ENCODE data around the gene TAS1R1.
"Not testable (repeated sequence)": the region's sequence is repeated elsewhere in the genome, so short reads cannot be mapped to it uniquely, and the experiment has no call there.

TAS1R1 gene

GRCh38 chr1:6519491-6519934 lies 35.6 kb upstream of the TAS1R1 start:
- Histone ChIP-seq H3K4me3 (no peak overlapping the region), H3K27ac (peak overlapping the region in 6 of 21 experiments; percentile 22 to 68 (median 38))

- H3K27ac ChIP-seq, result peak overlapping the region in 7 of 21 experiments; percentile 9 to 68 (median 25)
- no peak overlapping the region for H3K4me3 ChIP-seq
Measured at GRCh38 chr1:6519935-6520671, 35.0 kb upstream of the TAS1R1 start.

DNA sequence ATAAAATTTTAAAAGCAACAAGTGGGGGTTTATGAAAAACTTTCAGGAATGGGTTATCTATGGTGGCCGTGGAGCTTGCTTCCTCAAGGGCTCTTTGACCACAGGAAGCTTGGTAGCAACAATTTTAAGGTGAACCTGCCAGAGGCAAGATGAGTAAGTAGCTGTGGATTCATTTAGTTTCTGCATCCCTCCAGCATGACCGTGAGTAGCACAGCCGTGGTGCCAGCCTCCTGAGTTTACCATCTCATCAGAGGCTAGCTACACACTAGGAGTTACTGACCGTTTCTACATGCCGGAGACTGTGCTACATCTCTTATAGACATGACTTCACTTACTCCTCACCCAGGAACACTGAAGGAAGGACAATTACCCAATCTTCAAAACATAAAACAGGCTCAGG lies 33.6 kb upstream of the TAS1R1 start:
- Histone ChIP-seq H3K27ac (no peak overlapping the region), H3K4me3 (no peak overlapping the region)

DNA sequence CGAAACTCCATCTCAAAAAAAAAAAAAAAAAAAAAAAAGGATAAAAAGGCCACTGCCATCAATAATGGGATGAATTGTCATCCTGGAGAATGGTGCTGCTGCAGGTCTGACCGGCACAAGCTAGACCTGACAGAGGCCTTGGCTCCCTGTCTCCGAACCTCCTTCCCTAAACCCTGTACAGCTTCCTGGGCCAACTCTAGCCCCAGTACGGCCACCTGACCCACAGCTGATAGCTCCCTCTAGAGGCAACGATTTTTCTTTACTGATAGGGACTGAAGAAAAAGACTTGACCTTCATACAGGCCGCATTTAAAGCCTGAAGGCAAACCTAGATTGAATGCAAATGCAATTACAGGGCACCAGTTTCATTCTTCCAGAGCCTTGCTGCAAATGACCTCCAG lies 31.5 kb upstream of the TAS1R1 start:
- H3K27ac ChIP-seq, result no peak overlapping the region

DNA sequence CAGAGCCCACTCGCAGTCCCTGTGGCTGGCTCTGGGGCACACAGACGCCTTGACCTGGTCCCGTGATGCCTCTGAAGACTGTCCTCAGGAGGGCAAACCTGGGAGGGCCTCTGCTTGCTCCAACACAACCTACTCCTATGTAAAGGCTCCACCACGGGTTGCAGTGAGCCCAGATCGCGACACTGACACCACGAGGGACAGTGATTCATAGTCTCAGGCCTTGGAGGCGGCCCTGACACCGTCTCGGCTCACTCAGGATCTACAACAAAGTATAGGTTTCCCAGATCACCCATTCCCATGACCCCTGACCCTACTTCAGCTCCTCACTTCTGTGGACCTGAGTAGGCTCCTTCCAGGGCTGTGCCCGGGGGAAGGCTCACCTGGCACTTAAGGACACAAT lies 28.8 kb upstream of the TAS1R1 start:
- Histone ChIP-seq H3K27ac (no peak overlapping the region), H3K4me3 (no peak overlapping the region)

More for the DNA sequence above, 31.5 kb upstream of the TAS1R1 start:
- H3K4me3 ChIP-seq, result no peak overlapping the region

DNA sequence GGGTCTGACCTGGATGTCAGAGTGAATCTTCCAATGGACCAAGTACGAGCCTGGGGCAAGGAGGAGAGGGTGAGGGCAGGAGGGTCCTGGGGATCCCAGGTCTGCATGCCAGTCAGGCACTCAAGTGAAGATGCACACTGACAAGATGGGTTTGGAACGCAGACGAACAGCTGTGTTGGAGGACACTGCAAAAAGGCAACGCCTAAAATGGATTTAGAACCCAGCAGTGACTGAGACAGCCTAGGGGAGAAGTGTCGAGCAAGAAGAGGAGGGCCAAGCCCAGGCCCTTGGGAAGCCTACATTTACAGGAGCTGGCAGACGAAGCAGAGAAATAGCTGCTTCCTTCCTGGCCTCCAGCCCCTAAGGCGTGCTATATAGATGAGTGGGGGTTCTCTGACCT lies 26.6 kb upstream of the TAS1R1 start:
- H3K27ac ChIP-seq, result no peak overlapping the region
- H3K4me3 ChIP-seq, result no peak overlapping the region

- Histone ChIP-seq H3K4me3 (no peak overlapping the region), H3K27ac (no peak overlapping the region)
Measured at GRCh38 chr1:6530504-6531160, 24.5 kb upstream of the TAS1R1 start.

DNA sequence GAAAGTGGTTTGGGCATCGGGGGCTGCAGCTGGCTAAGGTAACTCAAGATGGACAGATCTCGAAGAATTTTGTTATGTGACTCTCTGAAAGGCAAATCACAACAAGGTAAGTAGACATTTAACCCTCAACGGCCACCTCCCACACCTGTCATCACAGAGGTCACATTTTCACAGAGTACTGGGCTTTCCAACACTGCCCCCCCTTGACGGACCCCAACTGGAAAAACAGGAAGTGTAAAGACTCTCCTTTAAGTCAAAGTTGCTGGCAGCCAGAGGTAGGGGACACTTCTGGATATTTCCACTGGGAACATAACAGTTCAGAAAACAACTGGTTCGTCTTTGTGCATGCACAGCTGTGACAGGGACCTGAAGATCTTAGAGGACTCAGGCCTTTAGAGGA lies 23.1 kb upstream of the TAS1R1 start:
- no peak overlapping the region for H3K27ac ChIP-seq

DNA sequence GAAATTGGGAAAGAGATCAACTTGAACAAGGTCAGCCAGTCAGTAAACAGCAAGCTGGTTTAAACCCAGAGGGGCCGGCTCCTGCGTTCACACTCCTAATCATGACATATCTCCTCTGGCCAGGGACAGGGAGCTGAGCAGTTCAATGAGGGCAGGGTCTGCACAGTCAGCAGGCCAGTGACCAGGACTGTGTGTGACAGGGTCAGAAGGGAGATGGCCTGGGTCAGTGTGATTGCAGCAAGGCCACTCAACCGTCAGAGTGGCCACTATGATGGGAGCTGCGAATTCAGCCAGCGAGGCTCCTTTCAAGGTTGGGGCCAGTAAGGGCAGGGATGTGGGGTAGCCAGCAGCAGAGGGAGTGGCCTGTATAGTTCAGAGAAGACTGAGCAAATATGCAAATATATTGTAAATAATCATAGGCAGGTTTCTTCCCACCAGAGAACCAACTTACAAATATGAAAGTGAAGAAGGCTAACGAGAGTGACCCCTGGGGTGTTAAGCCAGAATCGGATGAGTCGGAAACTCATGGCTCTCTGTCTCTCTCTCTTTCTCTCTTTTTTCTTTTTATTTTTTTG lies 20.8 kb upstream of the TAS1R1 start:
- Histone ChIP-seq H3K27ac (no peak overlapping the region), H3K4me3 (no peak overlapping the region)

More for the DNA sequence above, 23.1 kb upstream of the TAS1R1 start:
- no peak overlapping the region for H3K4me3 ChIP-seq

DNA sequence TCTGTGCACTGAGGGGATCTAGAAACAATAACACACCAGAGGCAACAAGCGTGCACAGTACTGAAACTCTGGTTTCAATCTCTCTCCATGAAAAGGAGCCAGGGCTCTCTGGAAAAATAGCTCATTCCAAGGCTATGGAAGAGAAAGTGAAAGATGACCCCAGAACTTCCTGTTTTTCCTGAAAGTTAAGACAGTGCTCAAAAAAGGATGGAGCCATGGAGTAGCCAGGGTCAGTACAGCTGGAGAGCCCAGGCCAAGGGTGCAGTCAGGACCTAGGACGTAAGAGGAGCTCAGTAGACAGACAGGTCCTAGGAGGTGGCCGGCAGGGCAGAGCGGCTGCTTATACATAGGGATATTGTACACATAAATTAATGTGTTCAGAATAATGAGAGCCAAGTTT lies 19.9 kb upstream of the TAS1R1 start:
- Histone ChIP-seq H3K27ac (no peak overlapping the region), H3K4me3 (no peak overlapping the region)

GRCh38 chr1:6536291-6536690 lies 18.8 kb upstream of the TAS1R1 start:
- H3K4me3 ChIP-seq, result no peak overlapping the region
- H3K27ac ChIP-seq, result no peak overlapping the region

DNA sequence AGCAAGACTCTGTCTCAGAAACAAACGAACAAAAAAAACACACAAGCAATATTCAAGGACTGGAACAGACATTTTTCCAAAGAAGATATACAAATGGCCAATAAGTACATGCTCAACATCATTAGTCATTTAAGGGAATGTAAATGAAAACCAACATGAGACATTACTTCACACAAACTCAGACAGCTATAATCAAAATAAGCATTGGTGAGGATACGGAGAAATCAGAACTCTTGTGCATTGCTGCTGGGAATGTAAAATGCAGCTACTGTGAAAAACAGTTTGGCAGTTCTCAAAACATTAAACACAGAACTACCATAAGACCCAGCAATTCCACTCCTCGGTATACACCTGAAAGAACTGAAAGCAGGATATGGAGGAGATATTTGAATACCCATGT lies 16.2 kb upstream of the TAS1R1 start:
- H3K27ac ChIP-seq, result peak overlapping the region in 2 of 21 experiments; percentile 33 to 39

GRCh38 chr1:6544831-6545230 lies 10.3 kb upstream of the TAS1R1 start:
- peak overlapping the region in 13 of 21 experiments; percentile 3 to 84 (median 56) for H3K27ac ChIP-seq

More for the DNA sequence above, 16.2 kb upstream of the TAS1R1 start:
- no peak overlapping the region for H3K4me3 ChIP-seq

GRCh38 chr1:6545276-6546112 lies 9.6 kb upstream of the TAS1R1 start:
- H3K4me3 ChIP-seq, result no peak overlapping the region
- peak overlapping the region in 16 of 21 experiments; percentile 0 to 84 (median 51) for H3K27ac ChIP-seq

More at GRCh38 chr1:6544831-6545230, 10.3 kb upstream of the TAS1R1 start:
- H3K4me3 ChIP-seq, result no peak overlapping the region

DNA sequence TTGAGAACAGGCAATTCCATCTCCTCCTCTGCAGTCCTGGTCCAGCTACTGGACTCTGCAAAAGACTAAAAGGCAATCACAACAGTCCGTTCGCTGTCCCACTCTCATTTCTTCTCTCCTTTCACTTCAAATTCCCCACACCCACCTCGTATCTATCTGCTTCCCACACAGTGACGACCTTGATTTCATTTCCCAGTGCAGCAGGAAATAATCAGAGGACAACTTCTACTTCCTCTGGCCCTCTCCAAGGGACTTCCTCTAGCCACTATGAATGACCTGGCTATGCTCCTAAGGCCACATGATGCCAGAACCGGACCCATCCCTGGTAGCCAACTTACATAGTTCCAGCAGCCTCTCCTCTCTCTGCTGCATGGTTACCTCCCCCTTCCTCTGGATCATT lies 8.8 kb upstream of the TAS1R1 start:
- H3K27ac ChIP-seq, result peak overlapping the region in 12 of 21 experiments; percentile 0 to 84 (median 42)
- H3K4me3 ChIP-seq, result no peak overlapping the region

DNA sequence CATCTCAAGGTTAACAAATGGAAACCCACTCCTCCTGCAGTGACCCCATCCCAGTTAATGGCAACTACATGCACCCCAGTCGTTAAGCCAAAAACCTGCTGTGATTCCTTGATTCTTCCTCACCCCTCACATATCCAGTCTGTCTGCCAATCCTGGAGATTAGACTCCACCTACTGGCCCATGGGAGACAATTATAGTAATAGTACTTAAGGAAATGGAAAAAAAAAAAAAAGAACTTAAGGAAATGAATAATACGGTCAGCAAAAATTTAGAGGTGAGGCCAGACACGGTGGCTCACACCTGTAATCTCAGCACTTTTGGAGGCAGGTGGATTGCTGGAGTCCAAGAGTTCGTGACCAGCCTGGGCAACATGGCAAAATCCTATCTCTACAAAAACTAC lies 7.8 kb upstream of the TAS1R1 start:
- peak overlapping the region in 1 of 21 experiments; percentile 84 for H3K27ac ChIP-seq

DNA sequence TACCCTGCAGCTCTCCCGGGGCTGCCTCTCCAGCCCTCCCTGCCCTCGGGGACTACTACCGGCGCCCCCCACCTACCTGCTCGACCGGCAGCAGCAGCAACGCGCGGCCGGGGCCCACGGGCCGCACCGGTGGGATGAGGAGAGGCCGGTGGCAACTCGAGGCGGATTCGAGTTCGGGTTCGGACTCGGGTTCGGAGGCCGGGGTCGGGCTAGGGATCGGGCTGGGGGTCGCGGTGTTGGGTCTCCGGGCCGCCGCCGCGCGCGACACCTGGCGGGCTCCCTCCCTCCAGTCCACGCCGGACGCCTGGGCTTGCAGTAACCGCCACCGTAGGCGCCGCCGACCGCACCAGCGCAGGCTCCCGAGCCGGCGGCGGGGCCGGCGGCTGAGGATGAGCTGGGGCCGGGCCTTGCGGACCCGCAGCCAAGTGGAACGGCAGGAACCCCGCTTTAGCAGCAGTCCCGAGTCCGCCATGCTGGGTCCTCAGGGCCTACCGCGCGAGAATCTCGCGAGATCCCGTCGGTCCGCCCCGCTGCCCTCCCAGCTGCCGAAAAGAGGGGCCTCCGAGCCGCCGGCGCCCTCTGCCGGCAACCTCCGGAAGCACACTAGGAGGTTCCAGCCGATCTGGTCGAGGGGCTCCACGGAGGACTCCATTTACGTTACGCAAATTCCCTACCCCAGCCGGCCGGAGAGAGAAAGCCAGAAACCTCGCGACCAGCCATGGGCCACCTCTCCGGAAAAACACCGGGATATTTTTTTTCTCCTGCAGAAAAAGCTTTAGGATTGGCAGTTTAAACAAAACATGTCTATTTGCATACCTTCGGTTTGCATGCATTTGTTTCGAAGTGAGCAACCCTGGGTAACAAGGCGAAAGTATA lies 838 bp upstream of the TAS1R1 start, which contains the start of gene NOL9:
NOL9 (minus strand) TSS at position 483 of the 876 bp plus-strand sequence; CDS start at position 472, 11 bp downstream.
- Histone ChIP-seq H3K4me3 (peak within 1 kb of the TSS; percentile 93 to 100 (median 98)), H3K27ac (peak within 1 kb of the TSS; percentile 40 to 96 (median 92))

More for the DNA sequence above, 7.8 kb upstream of the TAS1R1 start:
- H3K4me3 ChIP-seq, result no peak overlapping the region

DNA sequence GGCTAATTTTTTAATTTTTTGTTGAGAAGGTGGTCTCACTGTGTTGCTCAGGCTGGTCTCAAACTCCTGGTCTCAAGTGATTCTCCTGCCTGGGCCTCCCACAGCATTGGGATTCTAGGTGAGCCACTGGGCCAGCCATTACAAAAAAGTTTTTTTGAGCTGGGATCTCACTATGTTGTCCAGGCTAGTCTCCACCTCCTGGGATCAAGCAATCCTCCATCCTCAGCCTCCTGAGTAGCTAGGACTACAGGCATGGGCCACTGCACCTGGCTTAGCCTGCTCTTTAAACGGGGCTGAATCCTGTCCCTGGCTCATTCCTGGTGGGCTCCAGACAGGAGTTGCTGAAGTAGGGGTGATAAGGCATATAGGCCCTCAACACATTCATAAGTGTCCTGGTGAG lies 2.5 kb downstream of the TAS1R1 start:
- Histone ChIP-seq H3K4me3 (no peak overlapping the region), H3K27ac (no peak overlapping the region)

GRCh38 chr1:6559161-6559560 lies 4.1 kb downstream of the TAS1R1 start:
- not testable (repeated sequence) for H3K4me3 ChIP-seq, H3K27ac ChIP-seq

Measured in skin epidermis (tissue), 12 donors.